Colonic mucosa (tissue), 4 donors: ENCODE data around the gene PFKFB2. TPM values are rescaled to one million over a fixed set of nuclear protein-coding genes. Genes with fewer than 3 reads are reported as not detected.
A peak's percentile ranks its signal among the peaks of the same experiment; 100 is the strongest.

Experiments
- DNase-seq: peaks from one replicate; pipeline ENCODE4 v3.0.0-alpha.2; 2020
- H3K27ac ChIP-seq: fragments of 200-600 bp; one replicate; pipeline ENCODE4 v1.8.0; 2021
- H3K27me3 ChIP-seq: fragments of 200-600 bp; one replicate; pipeline ENCODE4 v1.8.0; 2021
- H3K36me3 ChIP-seq: fragments of 200-600 bp; one replicate; pipeline ENCODE4 v1.8.0; 2021
- H3K4me1 ChIP-seq: fragments of 200-600 bp; one replicate; pipeline ENCODE4 v1.8.0; 2021; ENCODE audit warnings: mild to moderate bottlenecking
- H3K4me3 ChIP-seq: fragments of 200-600 bp; one replicate; pipeline ENCODE4 v1.8.0; 2021
- H3K9ac ChIP-seq, 2 donors: one replicate each; pipeline ENCODE4 v1.7.0; 2013; ENCODE audit warnings: control low read depth in 2 of 2, low read depth in 2 of 2, low read length in 2 of 2
- H3K9me3 ChIP-seq: fragments of 200-600 bp; one replicate; pipeline ENCODE4 v1.8.0; 2021
- CTCF ChIP-seq: fragments of 200-600 bp; IDR thresholded peaks from one replicate; pipeline ENCODE4 v1.8.0; 2022; ENCODE audit warnings: antibody characterized with exemption, mild to moderate bottlenecking
- intact Hi-C: fragments of 100-400 bp; cut with DNase I; formaldehyde crosslinking; loops from one replicate; pipeline ENCODE4 v1.14.1; 2022
- total RNA-seq, 2 donors: library from RNA; stranded (reverse); fragmentation: NEBNext Ultra II Directional in 1 of 2; extraction: Animal tissue kit (Norgen Biotek cat#: 25700) in 1 of 2; gene quantifications; one replicate each; pipeline ENCODE4 v1.2.1, GENCODE V29; 2021
- donor health status: healthy.
- donor health status: DM: no; HTN: no; CAD: no.
- donor health status: DM: no; HTN: no; CAD: no.

Gene PFKFB2
- total RNA-seq, 2 donors from 2014 or later, result 52.1 to 88.5 TPM

- Histone ChIP-seq H3K9ac (no peak overlapping the region), H3K9me3 (no peaks in the 10 kb centered on the region), H3K4me1 (no peaks in the 10 kb centered on the region), H3K4me3 (no peak overlapping the region), H3K27me3 (no peaks in the 10 kb centered on the region), H3K36me3 (no peaks in the 10 kb centered on the region), H3K27ac (no peak overlapping the region)
- intact Hi-C loops, result no loop called here
- TF ChIP-seq CTCF, result no peak
- DNase-seq, result no peak
These were observed 37.3 kb upstream of the PFKFB2 start for GRCh38 chr1:207015791-207016190.

GRCh38 chr1:207017615-207018559 lies 35.2 kb upstream of the PFKFB2 start:
- no peaks in the 10 kb centered on the region for H3K27me3 ChIP-seq
- no peaks in the 10 kb centered on the region for H3K36me3 ChIP-seq
- peak; percentile 60 for DNase-seq
- H3K27ac ChIP-seq, result no peak overlapping the region
- TF ChIP-seq CTCF, result no peak
- no peaks in the 10 kb centered on the region for H3K4me1 ChIP-seq
- H3K9me3 ChIP-seq, result no peaks in the 10 kb centered on the region
- no peak overlapping the region for H3K4me3 ChIP-seq
- no peak overlapping the region for H3K9ac ChIP-seq
- intact Hi-C loops, result no loop called here

DNA sequence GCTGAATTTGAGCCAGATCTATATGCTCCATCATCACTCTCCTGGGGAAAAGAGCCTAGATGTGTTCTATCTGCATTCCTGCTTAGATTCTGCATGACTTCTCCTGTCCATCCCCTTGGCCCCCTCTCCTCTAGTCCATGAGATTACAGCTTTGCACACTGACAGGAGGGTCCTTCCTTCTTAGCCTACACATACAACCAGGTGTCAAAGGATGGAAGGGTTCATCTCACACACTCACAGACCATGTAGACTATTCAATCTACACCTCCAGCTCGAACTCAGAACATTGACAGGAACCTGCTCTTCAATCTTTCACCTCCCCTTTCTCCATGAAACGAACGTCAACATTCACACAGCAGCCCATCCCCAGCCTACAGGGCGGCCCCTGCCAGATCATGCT lies 34.4 kb upstream of the PFKFB2 start:
- Histone ChIP-seq H3K4me1 (no peaks in the 10 kb centered on the region), H3K9me3 (no peaks in the 10 kb centered on the region), H3K27me3 (no peaks in the 10 kb centered on the region), H3K36me3 (no peaks in the 10 kb centered on the region), H3K27ac (no peak overlapping the region), H3K9ac (no peak overlapping the region), H3K4me3 (no peak overlapping the region)
- intact Hi-C loops, result no loop called here
- DNase-seq, result no peak
- no peak for TF ChIP-seq CTCF

DNA sequence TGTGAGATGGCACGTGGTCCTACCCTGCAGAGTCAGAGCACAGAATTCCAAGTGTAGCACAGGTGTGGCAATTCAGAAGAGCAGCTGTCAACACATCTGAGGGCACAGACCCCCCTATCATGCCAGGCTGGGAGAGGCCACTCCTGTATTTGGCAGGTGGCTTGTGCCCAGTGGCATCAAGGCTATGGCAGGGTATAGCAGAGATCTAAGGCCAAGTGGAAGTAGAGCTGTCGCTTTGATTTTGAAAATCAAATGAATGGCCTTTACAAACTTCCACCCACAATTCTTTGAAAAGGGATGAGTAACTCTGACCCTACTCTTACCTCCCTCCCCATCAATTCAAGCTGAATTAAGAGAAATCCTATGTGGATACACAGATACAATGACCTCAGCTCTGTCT lies 33.9 kb upstream of the PFKFB2 start:
- intact Hi-C loops, result no loop called here
- Histone ChIP-seq H3K27ac (no peak overlapping the region), H3K36me3 (no peaks in the 10 kb centered on the region), H3K4me3 (no peak overlapping the region), H3K27me3 (no peaks in the 10 kb centered on the region), H3K9me3 (no peaks in the 10 kb centered on the region), H3K9ac (no peak overlapping the region), H3K4me1 (no peaks in the 10 kb centered on the region)
- TF ChIP-seq CTCF, result no peak
- DNase-seq, result no peak

DNA sequence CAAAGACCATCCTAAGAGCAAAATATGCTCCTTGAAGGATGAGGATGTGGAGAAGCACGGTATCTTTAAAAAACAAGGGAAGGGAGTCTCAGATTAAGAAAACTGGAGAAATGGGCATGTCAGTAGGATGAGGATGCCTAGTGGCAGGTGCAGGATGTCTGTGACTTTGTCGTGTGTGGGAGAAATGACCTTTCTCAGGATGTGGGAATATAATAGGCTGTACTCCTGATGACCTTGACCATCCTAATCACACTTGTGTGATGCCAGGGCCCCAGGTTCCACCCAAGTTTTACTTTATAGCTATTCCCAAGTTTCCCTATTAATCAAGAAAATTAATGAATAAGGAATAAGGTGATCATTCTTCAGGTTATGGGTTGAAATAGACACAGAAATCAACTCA lies 33.4 kb upstream of the PFKFB2 start:
- no peaks in the 10 kb centered on the region for H3K36me3 ChIP-seq
- DNase-seq, result no peak
- no peaks in the 10 kb centered on the region for H3K9me3 ChIP-seq
- peak overlapping the region in 1 of 2 donors; percentile 13 for H3K9ac ChIP-seq
- H3K4me3 ChIP-seq, result no peak overlapping the region
- no peak overlapping the region for H3K27ac ChIP-seq
- no peaks in the 10 kb centered on the region for H3K4me1 ChIP-seq
- intact Hi-C loops, result no loop called here
- no peak for TF ChIP-seq CTCF
- H3K27me3 ChIP-seq, result no peaks in the 10 kb centered on the region
